Measurements from ENCODE around the gene CIRBP.

- TF ChIP-seq SUZ12 (IDR thresholded peaks at IDR 0.05; ENCODE audit: extremely low read depth, insufficient read depth, insufficient read length) (no peak), YY1 (IDR thresholded peaks at IDR 0.05; ENCODE audit: insufficient read depth, insufficient read length) (no peak)
These were observed 34.8 kb upstream of the CIRBP start for GRCh38 chr19:1234051-1234954.
